Measurements from ENCODE around the gene C7orf33.
"Not testable (repeated sequence)": the region's sequence is repeated elsewhere in the genome, so short reads cannot be mapped to it uniquely, and the experiment has no call there.

The C7orf33 gene, protein sequence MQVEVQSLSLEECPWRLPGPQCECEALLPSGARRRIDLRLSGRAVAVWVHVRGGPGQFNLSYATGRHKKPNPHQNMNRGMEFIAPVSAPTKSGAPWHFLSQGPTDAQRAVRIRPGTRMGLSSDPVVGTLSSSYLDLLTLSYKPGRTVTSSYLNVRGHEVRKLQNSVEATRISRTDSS

DNA sequence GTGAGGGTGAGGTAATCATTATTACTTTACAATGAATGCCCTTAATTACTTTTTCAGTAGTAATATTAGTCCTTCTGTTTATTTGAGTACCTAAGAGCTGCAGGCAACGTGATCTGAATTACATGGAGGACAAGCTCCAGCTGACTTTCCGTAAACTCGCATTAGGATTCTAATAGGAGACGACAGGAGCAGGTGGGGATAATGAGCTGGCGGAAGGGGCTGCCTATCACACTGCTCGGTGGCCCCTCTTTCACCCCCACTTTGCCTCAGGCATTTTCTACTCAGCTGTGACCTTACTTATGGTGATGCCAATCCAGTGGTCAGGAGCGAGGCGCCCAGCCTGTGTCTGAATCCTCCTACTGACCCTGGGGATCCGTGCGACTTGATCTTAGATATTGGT is at the start of gene C7orf33:
TSS of gene C7orf33 (plus strand) at position 296 of the 400 bp plus-strand sequence. CDS start 160 bp downstream, outside the sequence.
- no peak for DNase-seq

DNA sequence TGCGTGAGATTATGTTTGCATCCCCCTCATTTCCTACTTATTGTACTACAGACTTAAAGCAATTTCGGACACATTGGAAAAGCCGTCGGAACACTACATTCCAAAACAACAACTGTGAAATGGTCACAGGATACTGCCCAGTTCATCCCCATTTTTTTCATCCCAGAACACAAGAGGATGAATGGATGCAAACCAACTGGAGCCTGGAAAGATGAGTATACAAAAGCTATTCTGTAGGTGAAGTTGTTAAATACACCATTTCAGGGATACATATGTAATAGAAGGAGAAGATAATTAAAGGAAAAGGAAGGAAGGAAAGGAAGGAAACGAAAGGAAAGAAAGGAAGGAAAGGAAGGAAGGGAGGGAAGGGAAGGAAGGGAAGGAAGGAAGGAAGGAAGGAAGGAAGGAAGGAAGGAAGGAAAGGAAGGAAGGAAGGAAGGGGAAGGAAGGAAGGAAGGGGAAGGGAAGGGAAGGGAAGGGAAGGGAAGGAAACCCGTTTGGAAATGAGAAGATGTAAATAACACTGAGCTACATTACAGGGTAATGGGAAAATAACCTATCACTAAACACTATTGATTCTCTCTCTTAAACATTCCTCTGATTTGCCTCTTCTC is 48.6 kb upstream of the C7orf33 start:
- no peak for DNase-seq

DNA sequence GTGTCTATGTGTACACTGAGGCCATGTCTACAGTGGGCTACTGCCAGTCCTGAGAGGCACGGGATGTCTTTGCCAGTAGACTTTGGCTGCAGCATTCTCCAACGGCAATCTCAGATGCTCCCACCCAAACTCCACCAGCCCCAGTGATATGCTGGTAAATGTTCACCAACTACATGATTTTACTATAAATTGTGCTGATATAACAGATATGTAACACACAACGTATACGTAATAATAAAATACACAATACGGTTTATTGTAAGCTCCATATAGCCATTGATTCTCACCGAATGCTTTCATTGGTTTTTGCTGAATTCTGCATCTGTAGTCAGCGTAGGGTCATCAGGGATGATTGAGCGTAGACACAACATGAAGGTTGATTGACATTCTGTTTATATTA is 47.3 kb upstream of the C7orf33 start:
- DNase-seq = no peak

DNA sequence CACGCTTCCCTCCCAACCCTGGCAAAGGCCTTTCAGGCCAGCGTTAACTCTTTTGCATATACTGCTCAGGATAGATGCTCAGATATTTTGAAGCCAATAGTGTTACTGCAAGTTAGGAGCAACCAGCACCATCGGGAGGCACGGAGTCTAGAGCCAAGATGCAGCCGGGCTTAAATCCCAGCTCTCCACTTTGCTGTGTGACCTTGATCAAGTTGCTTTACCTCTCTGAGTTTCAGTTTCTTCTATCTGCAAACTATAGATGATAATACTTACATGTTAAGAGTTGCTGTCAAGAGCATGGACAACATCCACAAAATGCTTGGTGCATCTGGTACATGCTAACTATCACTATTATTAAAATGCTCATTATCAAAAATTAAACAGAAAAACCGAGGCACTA is 45.4 kb upstream of the C7orf33 start:
- DNase-seq = no peak

DNA sequence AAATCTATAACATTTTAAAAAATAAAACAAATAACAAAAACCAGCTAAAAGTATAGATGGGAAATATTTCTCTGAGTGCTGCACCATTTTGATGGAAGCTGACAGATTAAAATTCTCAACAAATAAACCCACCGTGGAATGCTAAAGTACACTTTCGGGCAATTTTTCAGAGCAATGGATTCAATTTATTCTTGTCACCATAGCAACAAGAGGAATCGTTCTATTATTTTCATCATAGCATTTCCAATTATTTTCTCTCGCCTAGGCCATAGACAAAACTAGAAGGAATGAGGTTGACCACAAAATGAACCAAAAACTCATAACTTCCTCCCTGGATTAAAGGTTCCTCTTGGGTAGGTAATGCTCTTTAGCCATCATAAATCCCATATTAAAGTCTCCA is 44.6 kb upstream of the C7orf33 start:
- no peak for DNase-seq

DNA sequence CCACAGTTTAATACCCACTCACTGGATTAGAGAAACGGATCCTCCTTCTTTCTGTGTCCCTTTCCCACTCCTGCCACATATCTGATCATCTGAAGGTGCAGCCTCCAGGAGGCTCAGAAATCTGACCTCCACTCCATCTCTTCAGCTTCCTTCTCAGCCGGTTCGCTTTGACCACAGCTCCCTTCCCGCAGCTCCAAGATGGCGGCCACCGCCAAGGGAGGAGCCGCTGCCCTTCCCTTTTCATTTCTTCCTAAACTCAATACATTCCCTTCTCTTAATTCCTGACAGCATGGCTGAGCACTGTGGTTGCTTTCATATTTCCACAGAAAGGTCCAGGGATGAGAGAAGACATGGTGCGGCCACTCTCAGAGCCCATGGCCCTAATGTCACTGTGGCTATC is 43.7 kb upstream of the C7orf33 start:
- DNase-seq = no peak

DNA sequence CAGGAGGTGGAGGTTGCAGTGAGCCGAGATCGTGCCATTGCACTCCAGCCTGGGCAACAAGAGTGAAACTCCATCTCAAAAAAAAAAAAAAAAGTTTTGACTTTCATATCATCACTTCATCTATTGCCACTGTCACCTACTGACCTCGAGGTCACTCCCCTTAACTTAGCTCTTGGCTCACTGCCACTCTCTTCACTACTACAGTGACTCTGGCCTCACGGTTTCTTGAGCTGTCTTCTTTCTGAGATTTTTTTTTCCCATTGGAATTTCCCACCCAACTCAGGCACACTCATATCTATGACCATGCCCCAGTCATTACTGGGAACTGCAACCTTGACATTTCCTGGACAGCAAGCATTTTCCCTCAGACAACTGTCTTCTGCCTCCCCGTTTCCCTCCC is 42.6 kb upstream of the C7orf33 start:
- DNase-seq = no peak

DNA sequence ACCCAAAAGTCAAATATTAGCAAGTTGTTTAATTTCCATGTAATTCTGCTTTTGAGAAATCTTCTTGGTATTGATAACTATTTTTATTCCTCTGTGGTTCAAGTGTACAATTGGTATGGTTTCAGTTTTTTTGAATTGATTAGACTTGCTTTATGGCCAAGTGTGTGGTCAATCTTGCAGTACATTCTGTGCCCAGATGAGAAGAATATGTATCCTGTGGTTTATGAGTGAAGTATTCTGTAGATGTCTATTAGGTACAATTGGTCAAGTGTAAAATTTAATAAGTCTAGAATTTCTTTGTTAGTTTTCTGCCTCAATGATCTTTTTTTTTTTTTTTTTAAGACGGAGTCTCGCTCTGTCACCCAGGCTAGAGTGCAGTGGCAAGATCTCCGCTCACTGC is 36.6 kb upstream of the C7orf33 start:
- no peak for DNase-seq

DNA sequence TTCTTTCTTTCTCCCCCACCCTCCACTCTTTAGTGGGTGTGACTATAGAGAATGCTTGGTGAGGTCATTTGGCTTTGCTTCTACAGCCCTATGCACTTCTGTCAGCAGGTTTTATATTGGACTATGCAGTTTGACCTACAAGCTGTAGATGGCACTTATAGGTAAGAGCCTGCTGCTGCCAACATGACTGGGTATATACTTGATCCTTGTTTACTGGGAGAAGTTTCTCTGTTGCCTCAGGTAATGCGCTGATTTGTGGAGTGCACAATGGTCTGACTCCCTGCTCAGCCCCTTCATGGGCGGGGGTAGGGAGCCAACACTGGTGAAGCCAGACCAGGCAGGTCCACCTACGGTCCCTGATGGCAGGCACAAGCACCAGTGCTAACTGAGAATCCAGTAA is 33.7 kb upstream of the C7orf33 start:
- DNase-seq = no peak

DNA sequence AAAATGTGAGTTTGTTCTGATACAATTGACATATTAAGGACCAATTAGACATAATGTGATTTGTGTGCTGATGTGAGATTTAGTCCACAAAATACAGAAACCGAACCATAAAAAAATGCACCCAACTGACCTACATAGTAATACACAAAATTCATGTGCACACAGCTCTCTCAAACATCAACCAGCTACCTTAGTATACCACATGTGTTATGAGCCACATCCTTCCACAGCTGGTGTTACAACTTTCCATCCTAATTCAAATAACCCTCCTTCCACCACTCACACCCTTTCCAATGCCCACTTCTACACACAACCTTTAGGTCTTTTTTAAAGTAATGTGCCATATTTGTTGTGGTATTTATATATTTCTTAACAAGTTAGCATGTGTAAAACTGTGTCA is 31.7 kb upstream of the C7orf33 start:
- no peak for DNase-seq

DNA sequence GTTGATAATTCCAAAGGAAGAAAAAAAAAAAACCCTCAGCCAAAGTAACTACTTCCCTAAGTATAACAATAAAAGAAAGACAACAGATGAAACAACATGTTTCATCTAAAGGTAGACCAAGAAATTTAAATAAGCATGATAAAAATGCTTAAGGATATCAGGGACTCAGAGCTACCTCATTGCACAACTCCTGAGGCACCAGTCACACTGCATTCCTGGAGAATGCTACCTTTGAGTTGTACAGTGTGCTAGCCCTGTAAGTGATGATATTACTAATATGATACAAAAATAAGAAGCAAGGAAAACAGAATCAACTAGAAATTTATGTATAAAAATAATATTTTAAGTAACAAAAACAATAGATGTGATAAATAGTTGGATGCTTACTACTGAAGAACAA is 29.5 kb upstream of the C7orf33 start:
- DNase-seq = no peak

DNA sequence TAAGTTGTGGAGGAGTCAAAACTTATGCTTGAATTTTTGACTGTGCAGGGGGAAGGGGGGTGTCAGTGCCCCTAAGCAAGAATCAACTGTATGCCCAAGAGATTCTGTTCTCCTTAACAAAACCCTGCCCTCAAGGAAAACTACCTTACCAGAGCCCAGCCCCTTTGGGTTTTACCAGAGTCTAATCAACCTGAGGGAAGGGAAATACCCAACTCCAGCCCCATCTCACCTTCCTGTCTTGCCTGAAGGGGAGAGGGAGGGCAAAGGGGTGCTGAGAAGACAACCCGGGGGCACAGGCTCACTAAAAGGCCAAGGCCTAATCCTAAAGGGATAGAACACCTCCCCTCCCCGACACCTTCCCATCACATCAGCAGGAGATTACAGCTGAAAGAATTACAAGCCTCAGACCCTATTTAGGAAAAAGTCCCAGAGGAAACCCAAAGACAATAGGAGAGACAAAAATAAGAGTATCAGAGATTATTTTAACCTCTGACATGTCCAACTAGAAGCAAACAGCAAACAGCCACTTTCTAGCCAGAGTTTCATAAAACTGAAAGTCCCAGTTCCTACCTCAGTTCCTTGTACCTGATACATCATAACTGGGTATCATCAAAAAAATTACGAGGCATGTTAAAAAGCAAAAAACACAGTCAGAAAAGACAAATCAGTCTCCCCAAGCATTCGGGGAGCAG is 26.8 kb upstream of the C7orf33 start:
- DNase-seq = no peak

DNA sequence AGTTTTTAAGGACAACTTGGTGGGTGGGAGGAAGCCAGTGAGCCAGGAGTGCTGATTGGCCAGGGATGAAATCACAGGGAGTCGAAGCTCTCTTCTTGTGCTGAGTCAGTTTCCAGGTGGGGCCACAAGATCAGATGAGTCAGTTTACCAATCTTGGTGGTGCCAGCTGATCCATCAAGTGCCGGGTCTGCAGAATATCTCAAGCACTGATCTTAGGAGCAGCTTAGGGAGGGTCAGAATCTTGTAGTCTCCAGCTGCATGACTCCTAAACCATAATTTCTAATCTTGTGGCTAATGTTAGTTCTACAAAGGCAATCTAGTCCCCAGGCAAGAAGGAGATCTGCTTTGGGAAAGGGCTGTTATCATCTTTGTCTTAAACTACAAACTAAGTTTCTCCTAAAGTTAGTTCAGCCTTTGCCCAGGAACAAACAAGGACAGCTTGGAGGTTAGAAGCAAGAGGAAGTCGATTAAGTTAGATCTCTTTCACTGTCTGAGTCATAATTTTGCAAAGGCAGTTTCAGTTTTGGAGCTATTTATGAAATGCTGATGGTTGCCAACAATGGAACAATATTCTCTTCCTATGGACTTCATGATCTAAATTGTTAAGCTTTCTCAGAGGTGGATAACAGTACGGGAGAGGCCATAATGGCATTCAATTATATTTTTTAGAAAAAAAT is 26.2 kb upstream of the C7orf33 start:
- DNase-seq = peak; percentile 45

DNA sequence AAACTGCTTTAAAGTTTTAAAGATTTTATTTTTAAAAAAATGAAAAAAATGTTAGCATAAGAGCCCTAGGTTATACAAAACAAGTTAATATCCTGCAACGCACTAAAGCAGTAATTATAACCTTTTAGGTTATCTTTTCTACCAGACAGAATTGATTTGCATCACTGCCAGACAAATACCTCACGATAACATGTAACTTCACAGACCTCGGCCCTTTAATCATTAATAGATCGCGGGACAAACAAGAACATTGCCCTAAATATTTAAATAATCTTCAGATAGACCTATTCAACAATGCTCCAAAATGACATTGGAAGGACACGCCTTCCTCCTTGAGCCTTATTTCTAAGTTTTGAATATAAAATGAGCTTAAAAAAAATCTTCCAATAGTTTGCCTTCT is 23.8 kb upstream of the C7orf33 start:
- DNase-seq = no peak

DNA sequence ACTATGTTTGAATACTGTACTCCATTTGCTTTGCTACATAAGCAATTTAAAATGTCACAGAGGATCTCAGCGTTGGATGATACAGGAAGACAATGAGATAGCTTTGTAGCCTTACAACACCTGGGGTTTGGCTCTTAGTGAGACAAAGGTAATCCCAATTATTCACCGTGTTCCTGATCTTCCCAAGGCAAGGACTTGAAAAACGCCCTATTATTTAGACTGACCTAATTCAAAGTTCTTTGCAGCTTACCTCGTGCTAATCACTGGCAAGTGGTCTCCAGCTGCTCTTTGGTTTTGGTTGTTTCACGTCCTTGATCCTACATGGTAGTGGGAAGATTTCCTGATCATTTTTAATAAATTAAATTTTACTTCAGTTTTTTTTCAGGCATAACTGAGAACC is 23.0 kb upstream of the C7orf33 start:
- DNase-seq = no peak

DNA sequence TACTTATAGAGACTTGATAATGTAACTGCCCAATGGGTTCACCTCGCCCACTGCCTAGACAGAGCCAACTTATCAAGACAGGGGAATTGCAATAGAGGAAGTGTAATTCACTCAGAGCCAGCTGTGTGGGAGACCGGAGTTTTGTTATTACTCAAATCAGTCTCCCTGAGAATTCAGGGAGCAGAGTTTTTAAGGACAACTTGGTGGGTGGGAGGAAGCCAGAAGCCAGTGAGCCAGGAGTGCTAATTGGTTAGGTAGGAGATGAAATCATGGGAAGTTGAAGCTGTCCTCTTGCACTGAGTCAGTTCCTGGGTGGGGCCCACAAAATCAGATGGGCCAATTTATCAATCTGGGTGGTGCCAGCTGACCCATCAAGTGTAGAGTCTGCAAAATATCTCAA is 20.1 kb upstream of the C7orf33 start:
- DNase-seq = no peak

DNA sequence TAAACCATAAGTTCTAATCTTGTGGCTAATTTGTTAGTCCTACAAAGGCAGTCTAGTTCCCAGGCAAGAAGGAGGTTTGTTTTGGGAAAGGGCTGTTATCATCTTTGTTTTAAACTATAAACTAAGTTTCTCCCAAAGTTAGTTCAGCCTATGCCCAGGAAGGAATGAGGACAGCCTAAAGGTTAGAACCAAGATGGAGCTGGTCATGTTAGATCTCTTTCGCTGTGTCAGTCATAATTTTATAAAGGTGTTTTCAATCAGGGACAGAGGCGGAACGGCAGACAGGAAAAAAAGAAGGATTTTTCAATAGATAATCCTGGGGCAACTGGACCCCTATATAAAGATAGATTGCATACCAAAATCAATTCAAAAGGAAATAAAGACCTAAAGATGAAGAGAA is 19.6 kb upstream of the C7orf33 start:
- DNase-seq = not testable (repeated sequence)

DNA sequence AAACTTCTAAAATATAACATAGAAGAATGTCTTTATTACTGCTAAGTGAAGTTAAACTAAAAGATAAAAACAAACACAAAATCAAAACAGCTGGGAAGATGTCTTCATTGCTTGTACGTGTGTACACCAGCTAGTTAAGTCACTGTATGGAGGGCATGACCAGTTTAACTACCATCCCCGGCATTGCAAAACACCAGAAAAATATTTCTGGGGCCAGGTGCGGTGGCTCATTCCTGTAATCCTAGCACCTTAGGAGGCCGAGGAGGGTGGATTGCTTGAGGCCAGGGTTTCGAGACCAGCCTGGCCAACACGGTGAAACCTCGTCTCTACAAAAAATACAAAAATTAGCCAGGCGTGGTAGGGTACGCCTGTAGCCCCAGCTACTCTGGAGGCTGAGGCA is 19.2 kb upstream of the C7orf33 start:
- DNase-seq = no peak

DNA sequence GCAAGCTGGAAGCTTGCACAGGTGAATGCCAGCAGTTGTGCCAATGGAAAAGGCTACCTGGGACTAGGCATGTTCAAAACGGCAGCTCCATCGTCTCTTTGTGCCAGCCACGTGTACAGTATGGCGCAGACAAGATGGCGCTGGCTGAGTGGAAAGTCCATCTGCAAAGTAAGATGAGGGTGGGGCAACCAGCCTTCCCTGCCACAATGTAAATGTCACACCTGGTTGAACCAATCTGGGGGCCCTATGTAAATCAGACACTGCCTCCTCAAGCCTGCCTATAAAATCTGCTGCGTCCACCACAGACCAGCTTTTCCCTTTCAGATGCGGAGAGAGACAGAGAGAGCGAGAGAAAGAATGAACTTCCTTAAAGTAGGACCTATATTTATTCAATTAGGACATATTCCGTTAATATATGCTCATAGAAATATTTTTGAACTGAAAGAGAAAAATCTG is 18.5 kb upstream of the C7orf33 start:
- no peak for DNase-seq

DNA sequence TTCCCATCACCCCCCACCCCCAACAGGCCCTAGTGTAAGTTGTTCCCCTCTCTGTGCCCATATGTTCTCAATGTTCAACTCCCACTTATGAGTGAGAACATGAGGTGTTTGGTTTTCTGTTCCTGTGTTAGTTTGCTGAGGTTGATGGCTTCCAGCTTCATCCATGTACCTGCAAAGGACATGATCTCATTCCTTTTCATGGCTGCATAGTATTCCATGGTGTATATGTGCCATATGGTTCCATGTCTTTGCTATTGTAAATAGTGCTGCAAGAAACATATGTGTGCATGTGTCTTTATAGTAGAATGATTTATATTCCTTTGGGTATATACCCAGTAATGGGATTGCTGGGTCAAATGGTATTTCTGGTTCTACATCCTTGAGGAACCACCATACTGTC is 17.0 kb upstream of the C7orf33 start:
- not testable (repeated sequence) for DNase-seq

DNA sequence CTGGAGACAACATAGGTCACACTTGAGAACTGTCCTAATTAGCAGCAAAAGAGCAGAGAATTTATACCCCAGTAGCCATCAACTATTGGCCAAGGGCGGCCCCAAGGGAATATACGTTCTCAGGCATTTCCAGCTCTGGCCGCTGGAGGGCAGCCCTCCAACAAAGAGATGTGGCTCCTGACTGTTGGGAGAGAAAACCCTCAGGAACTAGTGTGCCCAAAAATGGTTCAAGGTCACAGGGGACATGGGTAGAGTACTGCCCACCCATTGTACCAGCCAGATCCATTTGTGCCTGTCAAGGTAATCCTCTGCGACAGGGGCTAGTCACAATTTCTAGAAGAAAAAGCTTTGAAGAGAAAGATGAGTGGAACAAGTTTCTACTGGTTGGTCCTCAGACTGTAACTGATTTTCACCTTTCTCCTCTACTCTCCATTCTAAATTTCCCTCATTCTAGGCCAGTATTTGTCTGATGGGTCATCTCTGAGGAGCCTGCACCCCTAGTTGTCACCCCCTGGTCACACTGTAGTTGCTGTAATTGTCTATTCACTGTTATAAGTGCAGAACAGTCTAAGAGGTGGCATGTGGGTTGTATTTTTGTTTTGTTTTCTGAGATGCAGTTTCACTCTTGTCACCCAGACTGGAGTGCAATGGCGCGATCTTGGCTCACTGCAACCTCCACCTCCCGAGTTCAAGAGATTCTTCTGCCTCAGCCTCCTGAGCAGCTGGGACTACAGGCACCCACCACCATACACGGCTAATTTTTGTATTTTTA is 14.7 kb upstream of the C7orf33 start:
- DNase-seq = peak; percentile 43

DNA sequence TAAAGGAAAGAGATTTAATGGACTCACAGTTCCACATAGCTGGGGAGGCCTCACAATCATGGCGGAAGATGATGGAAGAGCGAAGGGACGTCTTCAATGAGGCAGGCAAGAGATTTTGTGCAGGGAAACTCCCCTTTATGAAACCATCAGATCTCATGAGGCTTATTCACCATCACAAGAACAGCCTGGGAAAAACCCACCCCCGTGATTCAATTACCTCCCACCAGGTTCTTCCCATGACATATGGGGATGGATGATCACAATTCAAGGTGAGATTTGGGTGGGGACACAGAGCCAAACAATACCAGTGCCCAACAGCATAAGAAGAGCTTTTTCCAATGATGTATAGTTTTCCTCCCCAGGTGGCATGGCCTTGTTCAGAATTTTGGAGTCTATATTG is 11.2 kb upstream of the C7orf33 start:
- no peak for DNase-seq

DNA sequence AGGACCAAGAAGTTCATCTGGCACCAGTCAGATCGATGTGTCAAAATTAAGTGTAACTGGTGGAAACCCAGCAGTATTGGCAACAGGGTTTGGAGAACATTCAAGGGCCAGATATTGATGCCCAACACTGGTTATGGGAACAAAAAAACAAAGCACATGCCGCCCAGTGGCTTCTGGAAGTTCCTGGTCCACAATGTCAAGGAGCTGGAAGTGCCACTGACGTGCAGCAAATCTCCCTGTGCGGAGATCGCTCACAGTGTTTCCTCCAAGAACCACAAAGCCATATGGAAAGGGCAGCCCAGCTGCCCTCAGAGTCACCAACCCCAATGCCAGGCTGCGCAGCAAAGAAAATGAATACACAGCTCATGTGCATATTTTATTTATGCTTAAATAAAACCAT is 10.1 kb upstream of the C7orf33 start:
- no peak for DNase-seq
